Fibroblast of skin of right quadriceps (primary cell): Measurements from ENCODE around the gene CARMIL3.
"Not testable (repeated sequence)": the region's sequence is repeated elsewhere in the genome, so short reads cannot be mapped to it uniquely, and the experiment has no call there.

Source experiments
- DNase-seq: peaks from one replicate; pipeline ENCODE4 v3.0.0-alpha.2; 2013

CARMIL3 gene

DNA sequence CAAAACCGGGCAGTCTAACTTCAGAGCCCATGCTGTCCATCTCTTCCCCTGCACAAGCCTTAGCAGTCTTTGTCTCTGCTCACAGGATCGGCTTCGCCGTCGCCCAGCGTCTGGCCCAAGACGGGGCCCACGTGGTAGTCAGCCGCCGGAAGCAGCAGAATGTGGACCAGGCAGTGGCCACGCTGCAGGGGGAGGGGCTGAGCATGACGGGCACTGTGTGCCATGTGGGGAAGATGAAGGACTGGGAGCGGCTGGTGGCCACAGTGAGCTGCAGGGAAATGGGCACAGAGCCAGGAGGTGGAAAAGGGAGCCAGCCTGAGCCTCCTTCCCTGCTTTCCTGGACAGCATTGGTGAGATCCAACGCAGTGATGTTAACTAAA lies 14.2 kb upstream of the CARMIL3 start:
- DNase-seq, result no peak

DNA sequence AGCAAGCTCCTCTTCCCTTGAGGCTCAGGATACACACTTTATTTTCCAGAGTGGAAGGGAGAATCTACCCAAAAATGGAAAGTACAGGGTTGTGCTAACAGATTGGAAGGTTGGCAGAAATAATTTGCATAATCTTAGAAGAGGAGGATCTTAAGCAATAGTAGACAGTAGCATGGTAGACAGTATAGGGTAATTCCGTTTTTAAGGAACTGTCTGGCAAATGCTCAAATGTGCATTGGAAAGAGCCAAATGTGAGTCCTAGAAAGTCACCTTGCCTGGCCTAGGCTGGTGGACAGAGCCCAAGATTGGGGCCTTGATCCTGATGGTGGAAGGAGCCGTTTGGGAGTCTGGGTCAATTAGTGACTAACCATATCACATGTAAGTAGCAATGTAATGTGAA lies 13.1 kb upstream of the CARMIL3 start:
- DNase-seq, result no peak

DNA sequence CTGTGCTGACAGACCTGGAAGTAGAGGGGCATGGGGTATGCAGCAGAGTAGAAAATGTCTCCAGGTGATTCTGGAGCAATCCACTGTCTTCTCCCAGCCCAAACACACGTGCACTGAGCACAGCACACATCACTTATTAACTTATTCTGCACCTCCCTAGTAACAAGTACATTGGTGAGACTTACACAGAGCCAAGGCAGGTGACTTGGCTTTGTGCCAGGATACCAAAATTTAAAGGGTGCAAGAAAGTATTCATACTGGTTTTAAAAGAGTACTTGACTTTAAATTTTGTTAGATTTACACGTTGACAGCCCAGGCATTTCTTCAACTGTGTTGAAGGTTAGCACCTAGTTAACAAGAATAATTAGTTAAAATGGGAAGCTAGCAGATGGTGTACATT lies 11.1 kb upstream of the CARMIL3 start:
- no peak for DNase-seq

DNA sequence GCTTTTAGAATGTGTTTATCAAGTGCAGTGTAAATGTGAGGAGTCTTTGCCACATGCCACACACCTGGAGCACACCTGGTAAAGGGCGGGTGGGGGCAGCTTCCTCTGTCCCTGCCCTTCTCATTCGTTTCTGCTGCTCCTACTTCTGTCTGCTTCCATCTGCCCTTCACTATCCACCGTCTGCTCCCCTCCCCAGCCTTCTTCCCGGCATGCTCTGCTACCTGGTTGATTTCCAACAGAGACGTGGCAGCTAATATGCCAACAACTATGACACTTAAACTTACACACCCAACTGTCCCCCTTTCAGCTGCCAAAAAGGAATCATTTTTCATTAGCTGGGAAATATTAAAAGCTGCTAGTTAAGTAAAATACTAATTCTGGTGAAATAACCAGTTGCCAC lies 9.1 kb upstream of the CARMIL3 start:
- DNase-seq, result no peak

DNA sequence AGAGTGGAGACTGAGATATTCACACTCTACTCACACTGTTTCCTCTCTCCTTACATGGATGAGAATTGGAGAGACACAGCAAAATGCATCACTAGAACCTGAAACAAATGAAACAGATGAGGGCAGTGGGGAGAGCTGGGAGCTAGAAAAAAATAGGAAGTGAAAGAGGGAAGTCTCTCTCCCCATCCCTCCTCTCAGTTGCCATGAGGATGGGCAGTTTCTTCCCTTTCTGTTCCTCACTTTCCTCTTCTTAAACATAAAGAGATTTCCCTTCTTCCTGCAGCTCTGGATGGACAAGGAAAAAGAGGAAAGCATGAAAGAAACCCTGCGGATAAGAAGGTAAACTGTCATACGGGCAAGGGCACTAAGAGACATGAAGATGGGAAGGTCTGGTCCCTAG lies 2.8 kb upstream of the CARMIL3 start:
- DNase-seq, result not testable (repeated sequence)

DNA sequence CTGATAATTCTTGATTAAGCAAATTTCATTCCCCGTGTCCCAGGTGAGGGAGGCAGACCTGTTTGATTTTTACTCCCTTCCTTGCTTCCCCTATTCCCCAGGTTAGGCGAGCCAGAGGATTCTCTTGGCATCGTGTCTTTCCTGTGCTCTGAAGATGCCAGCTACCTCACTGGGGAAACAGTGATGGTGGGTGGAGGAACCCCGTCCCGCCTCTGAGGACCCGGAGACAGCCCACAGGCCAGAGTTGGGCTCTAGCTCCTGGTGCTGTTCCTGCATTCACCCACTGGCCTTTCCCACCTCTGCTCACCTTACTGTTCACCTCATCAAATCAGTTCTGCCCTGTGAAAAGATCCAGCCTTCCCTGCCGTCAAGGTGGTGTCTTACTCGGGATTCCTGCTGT lies 1.1 kb upstream of the CARMIL3 start:
- not testable (repeated sequence) for DNase-seq

DNA sequence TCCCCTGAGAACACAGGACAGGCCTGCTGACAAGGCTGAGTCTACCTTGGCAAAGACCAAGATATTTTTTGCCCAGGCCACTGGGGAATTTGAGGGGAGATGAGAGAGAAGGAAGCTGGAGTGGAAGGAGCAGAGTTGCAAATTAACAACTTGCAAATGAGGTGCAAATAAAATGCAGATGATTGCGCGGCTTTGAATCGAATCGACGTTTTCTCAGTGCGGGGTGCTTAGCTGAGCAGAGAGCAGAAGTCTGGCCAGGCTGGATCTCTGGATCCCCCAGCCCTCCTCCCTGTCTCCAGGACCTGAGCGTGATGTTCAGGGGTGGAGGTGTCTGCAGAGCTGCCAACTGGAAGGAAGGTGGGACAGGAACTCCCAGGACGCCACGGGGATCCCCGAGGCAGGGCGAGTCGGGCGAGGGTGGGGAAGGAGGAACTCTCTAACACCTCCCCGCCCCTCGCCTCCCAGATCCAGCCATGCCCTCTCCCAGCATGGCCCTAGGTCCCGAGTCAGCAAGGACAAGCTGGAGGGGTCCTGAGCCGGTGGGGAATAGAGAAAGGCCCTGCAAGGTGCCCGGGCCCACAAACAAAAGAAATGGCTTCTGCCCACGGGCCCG lies 527 bp upstream of the CARMIL3 start:
- DNase-seq, result no peak

DNA sequence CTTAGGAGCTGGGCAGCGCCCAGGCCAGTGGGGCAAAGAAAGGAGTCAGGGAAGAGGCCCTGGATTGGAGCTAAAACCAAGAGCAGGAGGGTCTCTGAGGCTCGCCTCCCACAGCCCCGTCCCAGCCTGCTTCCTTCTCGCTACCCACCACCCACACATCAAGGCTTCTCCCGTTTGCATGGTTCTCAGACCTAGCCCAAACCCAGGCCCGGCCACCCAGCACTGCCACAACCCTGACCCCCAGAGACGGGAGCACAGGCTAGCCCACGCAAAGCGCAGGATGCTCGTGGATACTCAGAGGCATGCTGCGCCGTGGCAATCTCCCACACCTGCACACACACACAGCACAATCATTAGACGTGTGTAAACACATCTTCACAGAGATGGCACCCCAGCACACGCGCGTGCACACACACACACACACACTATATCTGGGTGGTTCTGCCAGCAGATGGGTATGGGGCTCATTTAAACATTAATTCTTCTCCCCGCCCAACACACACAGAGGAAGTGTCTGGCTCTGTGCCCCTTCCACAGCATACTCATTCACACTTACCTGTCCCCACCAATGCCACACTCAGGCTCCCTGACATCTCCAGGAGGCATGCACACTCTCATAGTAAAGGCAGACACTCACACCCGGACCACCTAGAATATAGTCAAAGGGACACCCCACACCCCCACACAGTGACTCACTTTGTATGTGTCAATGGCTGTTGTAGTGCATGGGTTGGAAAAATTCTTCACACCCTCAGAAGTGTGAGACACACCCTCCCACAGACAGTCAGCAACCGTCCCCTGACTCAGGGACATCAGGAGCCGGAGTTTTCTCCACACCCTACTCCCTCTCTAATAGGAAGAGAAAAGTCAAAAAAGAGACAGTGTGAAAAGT lies 1.1 kb downstream of the CARMIL3 start:
- DNase-seq, result no peak

DNA sequence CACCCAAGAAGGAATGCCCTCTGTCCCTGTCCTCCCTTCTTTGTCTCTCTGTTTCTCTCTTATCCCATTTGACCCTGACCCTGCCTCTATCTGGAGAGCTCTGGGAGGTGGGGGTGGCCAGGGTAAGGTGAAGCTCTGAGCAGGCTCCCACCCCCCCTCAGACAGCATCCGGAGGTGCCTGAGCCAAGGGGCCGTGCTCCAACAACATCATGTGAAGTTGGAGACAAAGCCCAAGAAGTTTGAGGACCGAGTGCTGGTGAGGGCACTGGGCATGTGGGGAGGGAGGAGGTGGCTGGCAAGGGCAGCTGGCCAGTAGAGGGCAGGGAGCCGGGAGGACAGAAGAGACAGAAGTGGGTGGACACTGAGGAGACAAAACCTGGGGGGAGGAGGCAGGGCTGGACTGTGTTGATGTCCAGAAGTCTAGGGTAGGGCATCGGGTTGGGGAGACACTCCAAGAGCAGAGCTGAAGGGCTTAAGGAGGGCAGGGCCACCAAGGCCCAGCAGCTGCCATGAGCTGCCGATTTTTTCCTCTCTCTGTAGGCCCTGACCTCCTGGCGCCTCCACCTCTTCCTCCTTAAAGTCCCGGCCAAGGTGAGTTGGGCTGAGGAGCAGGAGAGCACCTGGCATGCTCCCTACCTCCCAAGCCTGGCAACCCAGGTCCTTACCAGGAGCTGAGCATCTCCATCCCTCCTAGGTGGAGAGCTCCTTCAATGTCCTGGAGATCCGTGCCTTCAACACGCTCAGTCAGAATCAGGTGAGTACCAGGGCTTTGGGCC lies 1.9 kb downstream of the CARMIL3 start:
- no peak for DNase-seq

DNA sequence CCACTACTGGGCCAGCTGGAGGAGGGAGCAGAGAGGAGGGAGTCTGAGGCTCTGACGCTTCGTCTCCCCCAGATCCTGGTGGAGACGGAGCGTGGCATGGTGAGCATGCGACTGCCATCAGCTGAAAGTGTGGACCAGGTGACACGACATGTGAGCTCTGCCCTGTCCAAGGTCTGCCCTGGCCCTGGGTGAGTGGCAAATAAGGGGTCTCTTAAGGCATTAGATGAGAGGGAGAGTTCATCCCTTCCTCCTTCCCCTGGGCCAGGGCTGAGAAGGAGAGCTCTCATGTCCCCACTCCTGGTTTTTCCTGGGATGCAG lies 2.5 kb downstream of the CARMIL3 start:
- DNase-seq, result no peak

DNA sequence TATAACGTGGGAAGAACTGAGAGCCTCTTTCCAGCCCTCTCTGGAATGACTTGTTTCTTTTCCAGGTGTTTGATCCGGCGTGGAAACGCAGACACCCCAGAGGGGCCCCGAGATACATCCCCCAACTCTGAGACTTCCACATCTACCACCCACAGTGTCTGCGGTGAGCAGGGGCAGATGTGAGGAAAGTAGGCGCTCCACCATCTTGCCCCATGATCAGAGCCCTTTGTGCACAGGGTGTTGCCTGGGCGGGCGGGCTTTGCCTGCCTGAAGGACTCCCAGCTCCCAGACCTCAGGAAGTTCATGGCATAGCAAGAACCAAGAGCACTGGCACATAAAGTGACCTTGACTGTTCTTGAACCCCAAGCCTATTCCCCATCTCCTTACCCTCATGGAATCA lies 2.8 kb downstream of the CARMIL3 start:
- no peak for DNase-seq

DNA sequence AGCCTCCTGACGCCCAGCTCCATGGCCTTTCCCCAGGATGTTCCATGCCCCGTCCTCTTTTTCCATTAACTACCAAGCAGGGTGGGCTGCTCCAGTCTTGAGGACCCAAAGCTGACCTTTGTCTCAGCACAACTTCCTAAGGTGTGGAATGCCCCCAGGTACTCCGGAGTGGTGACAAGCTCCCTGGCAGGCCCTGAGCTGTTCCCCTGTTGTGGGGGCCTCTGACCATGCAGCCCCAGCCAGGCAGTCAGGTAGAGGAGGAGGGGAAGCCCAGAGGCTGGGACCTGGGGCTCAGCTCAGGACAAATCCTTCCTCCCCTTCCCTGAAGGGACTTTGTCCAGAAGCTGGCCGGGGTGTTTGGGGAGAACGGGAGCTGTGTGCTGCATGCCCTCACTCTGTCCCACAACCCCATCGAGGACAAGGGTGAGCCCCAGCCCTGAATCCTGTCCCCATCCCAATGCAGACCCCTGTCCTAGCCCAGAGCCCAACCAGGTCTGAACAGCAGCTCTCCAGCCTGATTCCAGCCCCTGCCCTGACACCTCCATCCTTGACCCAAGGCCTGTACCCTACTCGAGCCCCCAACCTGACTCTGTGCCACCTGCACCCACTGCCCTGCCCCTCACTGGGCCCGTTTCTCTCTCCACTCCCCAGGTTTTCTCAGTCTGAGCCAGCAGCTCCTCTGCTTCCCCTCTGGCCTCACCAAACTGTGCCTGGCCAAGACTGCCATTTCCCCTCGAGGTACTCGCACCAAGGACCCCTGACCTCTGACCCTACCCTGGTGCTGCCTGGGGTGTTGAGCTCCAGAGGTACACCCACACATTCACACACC lies 4.4 kb downstream of the CARMIL3 start:
- DNase-seq, result no peak

DNA sequence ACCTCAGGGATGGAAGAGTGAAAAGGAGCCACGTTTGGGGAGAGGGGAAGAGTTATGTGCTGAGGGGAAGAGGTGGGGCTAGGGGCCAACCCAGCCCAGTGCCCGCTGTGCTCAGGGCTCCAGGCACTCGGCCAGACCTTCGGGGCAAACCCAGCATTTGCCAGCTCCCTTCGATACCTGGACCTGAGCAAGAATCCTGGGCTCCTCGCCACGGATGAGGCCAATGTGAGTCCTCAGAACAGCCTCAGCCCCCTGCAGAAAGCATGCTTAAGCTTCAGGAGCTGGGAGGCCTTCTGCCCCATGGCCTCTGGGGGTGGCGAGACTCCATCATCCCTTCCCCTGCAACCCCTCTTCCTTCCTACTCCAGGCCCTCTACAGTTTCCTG lies 5.0 kb downstream of the CARMIL3 start:
- no peak for DNase-seq

DNA sequence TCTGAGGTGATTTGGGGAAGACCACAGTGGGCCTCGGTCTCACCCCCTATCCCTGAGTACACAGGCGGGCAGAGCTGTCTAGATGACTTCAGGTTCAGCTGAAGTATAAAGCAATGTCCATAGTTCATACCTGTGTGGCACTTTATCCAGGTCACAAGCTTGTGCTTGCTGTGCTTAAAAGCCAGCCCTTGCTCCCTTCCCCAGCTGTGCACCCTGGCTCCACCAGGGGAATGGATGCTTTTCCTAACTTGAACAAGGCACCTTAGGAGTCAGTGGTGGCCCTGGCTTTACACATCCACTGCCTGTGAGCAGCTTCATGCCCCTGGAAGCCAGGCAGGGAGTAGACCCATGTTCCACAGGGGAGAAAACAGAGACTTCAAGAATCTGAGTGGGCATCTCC lies 5.5 kb downstream of the CARMIL3 start:
- no peak for DNase-seq

DNA sequence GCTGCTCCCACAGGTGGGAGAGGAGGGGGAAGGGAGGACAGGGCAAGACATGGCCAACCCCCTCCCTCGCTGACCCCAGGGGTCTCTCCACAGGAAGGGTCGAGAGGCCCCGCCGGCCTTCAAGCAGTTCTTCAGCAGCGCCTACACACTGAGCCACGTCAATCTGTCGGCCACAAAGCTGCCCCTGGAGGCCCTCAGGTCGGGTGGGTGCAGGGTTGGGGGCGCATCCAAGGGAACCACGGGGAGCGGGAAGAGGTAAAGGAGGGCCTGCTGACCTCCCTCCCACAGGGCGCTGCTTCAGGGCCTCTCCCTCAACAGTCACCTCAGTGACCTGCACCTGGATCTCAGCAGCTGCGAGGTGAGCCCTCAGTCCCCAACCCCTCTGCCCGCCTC lies 6.1 kb downstream of the CARMIL3 start:
- no peak for DNase-seq

DNA sequence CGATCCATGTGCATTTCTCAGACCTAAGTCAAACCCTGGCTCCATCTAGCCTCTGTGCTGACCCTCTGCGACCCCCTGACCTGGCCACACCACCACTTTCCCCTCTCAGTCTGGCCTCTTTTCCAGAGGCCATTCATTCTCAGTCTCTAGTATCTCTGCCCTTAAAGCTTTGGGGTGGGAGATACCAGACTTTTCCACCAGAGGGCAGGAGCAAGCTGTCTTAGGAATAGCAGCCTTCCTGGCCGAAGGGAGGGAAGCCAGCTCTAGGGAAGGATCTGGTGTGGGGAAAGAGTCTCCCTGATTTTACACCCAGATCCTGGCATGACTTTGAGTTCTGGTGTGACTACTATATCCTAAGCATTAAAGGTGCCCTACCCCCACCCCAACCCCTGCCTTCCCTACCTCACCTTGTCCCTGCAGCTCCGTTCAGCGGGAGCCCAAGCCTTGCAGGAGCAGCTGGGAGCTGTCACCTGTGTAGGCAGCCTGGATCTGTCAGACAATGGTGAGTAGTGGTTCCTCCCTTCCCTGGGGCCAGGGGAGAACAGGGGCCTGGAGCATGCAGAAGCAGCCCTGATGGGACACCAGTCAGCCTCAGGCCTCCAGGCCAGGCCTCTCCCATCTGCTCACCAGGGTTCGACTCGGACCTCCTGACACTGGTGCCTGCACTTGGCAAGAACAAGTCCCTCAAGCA lies 6.6 kb downstream of the CARMIL3 start:
- DNase-seq, result peak; percentile 68

DNA sequence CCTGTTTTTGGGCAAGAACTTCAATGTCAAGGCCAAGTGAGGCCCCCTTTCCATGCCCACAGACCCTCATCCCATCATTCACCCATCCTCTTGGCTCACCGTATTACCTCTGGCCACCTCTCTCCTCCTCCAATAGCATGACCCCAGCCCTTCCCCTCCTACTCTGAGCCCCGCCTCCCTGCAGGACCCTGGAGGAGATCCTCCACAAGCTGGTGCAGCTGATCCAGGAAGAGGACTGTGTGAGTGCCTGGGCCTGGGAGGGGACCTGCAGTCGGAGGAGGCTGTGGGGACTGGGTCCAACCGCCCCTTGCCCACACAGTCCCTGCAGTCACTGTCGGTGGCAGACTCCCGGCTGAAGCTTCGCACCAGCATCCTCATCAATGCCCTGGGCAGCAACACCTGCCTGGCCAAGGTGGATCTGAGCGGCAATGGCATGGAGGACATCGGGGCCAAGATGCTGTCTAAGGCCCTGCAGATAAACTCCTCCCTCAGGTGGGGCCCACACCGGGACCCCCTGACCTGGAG lies 7.2 kb downstream of the CARMIL3 start:
- no peak for DNase-seq

DNA sequence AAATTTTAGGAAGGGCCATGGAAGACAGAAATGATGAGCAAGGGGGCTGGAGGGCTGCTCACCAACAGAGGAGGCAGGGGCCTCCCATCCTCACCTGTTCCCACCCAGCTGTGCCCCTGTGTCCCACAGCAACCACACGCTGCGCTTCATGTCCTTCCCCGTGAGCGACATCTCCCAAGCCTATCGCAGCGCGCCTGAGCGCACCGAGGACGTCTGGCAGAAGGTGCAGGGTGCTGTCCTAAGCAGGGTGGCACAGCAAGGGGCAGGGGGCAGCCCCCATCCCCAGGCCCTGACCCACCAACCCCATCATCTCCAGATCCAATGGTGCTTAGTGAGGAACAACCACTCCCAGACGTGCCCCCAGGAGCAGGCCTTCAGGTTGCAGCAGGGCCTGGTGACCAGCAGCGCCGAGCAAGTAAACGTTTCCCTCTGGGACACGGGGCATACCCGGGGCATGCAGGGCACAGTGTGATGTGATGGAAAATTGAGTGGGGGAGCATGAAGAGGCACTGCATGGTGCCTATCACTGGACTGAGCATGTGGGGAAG lies 8.1 kb downstream of the CARMIL3 start:
- DNase-seq, result no peak

DNA sequence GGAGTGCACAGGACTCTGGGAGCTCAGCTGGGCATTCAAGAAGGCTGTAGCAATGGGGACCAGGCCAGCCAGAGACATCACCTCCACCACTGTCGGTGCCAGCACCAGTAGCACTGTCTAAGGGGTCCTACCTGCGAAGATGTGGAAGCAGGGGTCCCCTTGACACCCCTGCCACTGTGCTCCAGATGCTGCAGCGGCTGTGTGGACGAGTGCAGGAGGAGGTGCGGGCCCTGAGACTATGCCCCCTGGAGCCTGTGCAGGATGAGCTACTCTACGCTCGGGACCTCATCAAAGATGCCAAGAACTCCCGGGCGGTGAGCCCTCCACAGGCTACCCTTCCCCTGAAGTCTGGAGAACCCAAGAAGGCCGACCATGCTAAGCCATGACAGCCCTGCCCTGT lies 8.6 kb downstream of the CARMIL3 start:
- no peak for DNase-seq

DNA sequence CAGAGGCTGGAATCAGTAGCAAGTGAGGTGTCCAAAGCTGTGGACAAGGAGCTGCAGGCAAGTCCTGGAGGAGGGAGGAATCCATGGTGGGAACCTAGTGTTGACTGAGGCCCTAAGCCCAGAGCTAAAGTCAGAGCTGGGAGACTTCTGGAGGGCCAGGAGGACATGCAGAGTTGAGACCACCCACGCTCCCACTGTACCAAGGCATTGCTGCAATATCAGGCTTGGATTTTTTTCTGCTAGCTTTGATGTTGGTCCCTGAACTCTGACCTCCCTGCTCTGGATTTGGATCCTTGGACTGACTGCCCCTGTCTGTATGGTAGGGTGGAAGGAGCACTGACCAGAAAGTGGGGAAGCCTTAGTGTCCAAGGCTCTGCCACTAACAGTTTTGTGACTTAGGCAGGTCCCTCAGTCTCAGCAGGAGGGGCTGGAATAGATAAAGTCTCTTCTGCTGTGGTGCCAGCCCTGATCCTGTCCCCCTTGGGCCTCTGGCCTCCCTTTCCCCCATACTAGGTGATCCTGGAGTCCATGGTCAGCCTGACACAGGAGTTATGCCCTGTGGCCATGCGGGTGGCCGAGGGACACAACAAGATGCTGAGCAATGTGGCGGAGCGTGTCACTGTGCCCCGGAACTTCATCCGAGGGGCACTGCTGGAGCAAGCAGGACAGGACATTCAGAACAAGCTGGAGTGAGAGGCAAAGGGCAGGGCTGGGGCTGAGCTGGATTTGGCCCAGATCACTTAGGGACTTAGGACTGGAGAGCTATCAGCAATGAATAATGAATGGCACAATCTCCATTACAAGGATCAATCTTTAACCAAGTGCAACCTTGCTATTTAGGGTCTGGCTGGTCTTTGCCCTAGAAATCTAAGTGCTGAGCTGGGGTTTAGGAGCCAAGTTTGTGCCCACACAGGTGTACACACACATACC lies 9.4 kb downstream of the CARMIL3 start:
- no peak for DNase-seq
